HG03064 (cell line): ENCODE data around the gene CELF4.
A peak's percentile ranks its signal among the peaks of the same experiment; 100 is the strongest.

Source experiments
- ATAC-seq: cut with Tn5 transposase; IDR thresholded peaks from one replicate; pipeline ENCODE4 v1.9.1; 2021; ENCODE audit warnings: low read depth; ENCODE audit not compliant: unreplicated experiment

Gene CELF4

DNA sequence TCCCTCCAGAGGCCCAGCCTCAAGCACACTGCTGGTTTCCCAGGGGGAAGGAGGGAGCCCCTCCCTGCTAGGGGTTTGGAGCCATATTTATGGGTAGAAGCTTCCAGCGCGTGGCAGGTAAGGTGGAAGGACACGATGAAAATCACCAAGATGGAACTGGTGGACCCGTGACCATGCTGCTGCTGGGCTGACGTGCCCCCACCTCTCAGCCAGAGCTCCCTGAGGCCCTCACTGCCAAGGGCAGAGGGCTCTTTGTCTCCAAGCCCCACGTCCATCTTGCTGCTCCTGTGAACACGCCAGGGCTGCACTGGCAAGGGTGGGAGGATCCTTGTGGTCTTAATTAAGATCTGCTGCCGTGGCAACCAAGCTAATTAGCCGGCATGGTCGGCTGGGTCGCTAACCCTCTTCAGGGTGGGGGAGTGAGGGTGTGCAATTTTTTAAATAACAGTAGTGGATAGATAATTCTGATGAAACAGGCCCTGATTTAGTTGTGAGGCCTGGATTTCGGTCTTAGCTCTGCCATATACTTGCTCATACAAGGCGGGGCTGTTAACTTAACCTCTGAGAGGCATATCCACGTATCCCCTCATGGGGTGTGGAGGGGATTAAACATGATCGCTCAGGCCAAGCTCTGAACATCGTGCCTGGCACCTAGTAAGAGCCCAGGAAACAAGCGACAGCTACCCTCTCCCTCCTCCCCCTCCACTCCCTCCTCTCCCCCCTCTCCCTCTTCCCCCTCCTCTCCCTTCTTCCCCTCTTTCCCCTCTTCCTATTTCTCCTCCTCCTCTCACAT lies 232.8 kb downstream of the CELF4 start:
- no peak for ATAC-seq

DNA sequence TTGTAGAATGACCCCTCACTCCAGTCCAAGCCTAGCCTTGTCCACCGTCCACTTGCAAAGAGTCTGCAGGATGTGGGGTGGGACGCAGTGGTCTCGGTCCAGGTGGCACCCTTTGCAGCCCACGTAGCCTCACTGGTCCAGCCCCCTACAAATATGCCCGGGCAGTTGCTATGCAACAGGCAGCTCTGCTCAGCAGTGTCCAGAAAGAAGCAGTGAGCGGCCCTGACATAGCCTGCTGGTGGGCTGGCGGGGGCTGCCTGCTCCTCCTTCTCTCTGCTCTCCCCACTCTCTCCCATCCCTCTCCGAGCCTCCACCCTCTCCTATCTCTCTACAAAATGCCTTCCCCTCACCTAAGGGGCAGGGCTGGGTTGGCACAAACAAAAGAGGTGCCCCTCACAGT lies 233.4 kb downstream of the CELF4 start:
- ATAC-seq: no peak

DNA sequence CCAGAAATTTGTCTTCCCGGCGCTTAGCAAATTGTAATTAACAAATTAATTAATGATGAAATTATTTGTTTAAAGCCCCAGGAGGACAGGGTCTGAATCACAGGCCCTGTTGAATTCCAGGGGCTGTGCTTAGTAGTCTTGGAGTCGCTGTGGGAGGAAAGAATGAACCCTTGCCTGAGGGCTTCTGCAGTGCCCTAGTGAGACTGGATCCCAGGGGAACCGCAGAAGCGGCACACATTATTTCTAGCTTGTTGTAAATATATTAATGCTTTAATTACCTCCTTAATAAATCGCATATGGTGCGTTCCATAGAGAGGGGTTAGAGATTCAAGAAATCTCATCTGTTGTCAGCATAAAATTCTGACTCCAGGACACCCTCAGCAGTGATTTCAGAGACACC lies 235.4 kb downstream of the CELF4 start:
- no peak for ATAC-seq

DNA sequence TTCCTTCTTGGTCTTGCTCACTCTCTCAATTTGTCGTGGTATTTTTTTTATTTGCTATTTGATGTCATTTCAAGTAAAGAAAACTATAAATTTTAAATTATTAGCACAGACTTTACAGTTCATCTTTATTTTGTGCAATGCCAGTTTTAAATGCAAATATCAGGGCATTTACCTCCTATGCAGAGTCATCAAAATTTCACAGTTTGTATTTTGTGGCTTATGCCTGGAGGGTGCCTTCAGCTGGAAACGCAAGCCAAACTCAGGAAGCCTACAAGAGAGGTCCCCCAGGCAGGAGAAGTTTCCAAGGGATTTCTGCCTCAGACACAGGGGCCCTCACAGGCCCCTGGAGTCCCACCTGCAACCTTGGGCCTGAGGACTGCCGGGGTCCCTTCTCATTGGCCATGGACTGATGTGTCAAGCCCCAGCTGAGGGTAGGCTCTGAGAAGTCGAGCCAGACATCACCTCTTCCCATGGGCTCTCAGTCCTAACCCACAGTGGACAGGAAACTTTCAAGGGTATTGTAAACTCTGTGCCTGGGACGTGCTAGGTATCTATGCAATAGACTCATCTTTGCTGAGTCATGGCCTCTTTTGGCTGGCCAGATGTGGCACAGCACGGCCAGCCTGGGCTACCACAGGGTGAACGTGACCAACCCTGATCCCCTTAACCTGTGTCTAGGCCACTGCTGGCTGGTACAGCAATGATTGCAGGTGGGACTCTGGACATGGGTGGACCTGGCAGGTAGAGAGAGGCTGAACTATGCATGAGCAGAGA lies 236.5 kb downstream of the CELF4 start:
- ATAC-seq: no peak

DNA sequence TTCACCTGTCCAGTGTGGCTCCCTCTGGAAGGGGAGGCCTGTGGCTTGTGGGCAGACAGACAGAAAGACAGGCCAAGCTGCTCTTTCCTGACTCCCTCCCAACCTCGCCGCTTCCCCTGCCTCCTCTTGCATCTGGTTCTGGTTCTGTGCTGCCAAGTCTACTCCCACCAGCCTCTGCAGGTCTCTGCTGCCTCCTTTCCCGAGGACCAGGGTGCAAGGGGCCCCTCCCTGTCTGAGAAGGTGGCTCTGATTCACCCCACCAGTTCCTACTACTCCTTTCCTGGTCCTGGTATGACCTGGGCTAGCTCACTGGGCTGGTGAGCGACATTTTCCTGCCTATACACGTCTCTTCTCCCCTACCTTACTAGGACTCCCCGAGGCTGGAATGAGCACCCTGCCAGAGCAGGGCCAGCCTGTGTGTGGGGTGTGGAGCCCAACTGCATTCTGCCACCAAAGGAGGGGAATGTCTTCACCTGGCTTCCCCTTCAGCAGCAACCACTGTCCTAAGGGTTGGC lies 238.5 kb downstream of the CELF4 start:
- no peak for ATAC-seq

DNA sequence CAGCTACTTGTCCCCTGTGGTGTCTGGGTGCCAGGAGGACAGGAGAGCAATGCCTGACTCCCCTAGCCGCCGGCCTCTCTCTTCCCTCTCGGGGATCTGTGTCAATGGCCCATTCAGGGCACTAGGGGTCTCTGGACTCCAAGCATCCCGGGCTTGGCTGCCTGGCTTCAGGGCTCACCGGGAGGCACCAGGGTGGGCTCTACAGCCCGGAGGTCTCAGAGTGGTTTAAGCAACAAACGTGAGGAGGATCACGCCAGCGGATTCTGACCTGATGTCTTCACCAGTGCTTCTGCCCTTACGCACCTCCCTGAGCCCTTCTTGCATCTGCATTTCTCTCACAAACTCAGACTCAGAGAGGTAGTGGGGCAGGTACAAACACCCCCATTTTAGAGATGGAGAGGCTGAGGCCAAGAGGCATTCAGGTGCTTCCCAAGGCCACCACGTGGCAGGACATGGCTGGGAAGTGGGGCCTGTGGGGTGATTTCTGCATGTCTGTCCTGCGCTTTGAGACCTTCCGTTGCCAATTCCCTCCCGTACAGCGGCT lies 243.0 kb downstream of the CELF4 start:
- peak; percentile 63 for ATAC-seq

DNA sequence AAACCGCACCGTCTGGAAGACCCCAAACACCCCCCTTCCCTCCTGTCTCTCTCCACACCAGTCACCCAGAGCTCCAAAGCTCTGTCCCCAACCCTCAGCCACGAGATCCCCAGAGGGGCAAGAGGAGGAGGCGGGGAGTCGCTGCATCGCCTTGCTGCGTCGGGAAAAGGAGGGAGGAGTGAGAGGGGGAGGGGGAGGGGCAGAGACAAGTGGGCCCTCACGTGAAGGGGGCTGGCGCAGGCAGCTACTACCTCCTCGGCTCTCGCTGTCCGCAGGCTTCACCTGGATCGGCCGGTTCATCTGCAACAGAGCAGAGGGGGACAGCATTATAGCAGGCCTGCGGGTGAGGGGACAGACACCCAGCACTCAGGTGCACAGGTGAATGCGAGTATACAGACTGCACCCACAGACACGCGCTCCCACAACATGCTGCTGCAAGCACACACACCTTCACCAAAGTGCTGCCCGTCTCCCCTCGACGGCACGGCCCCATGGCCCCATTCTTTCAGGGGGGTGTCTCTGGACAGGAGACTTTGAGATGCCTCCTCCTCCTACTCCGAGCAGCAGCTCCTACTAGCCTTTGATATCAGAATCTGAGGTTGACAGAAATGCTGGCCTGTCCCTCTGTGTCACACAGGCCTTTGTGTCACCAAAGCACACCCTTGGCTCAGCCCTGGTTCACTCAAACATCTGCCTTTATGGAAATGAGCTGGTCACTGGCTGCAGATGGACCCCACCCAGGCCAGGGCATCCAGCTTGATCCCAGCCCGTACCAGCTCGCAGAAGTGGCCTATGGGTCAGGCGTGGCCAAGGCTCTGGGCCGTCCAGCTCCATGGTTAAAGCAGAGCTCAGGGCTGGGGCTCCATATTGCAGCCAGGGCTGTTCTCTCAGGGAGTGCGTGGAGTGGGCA lies 243.8 kb downstream of the CELF4 start:
- ATAC-seq: no peak

DNA sequence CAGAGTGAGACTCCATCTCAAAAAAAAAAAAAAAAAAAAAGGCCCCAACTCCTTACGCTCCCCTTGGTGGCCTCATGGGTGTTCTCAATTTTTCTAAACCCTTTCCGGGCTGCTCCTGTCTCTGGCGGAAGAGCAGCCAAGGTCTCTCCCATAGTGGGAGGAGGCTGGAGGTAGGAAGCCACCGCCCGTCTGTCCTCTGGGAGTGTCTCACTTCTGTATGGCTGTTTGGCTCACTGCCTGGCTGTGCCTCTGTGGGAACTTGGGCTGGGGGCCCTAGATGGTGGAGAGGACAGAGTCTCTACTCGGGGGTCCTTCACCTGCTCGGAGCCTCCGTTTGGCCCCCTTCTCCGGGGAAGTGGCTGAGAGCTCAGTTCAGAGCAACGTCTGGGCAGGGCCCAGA lies 245.3 kb downstream of the CELF4 start:
- ATAC-seq: no peak

DNA sequence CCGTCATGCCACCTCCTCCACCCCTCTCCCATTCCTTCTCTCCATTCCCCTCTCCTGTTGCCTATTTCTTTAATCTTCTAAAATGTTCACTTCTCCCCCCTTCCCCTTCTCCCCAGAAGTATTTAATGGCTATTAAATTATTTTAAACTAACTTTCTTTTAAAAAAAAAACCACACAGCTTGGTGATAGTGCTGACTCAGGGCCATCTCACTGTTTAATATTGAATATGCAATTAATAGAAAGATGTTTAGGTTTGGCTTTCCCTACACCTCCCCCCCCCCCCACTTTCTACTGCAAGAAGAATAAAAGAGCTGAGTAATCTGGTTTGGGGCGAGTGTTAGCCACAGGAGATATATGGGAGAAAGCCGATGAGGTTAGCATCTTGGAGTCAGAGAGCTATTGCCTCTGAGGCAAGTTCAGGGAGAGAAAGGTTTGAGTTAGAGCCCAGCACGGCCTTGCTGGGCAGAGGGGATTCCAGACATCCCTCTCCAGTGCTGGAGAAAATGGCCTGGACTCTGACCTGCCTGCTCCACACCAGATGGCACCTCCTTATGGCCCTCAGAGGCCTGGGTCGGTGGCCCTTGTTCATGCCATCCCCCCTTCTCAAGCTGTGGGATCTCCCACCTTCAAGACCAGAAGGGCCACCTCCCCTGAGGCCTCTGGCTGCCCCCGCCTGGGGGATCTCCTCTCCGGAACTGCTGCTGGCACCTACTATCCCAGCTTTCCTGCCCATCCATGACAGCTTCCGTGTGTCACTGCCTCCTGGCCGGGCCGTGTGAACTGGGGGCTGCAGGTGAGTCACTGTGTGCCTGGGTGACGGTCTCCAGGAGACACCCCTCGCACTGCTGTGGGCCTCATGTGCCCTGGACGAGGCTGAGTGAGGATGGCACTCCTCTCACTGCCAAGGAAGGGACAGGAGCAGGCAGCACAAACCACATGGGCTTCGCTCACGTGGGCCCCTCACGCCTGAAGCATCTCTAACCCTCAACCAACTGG lies 246.9 kb downstream of the CELF4 start:
- no peak for ATAC-seq

DNA sequence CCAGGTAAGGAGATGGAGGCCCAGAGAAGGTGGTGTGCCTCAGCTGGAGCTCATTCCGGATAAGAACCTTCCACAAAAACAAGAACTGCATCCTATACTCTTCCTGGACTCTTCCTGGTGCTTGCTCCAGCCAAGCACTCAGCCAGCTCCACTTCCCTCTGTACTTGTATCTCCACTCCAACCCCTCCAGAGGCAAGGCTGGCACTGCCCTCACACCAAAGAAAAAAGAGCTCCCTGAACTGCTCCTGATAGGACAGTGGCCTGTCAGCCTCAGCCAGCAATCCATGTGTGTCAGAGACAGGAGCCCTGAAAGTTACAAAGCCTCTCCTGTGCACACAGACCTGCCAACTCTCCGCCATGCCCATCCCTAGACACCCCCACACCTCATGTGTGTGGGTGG lies 248.1 kb downstream of the CELF4 start:
- no peak for ATAC-seq

DNA sequence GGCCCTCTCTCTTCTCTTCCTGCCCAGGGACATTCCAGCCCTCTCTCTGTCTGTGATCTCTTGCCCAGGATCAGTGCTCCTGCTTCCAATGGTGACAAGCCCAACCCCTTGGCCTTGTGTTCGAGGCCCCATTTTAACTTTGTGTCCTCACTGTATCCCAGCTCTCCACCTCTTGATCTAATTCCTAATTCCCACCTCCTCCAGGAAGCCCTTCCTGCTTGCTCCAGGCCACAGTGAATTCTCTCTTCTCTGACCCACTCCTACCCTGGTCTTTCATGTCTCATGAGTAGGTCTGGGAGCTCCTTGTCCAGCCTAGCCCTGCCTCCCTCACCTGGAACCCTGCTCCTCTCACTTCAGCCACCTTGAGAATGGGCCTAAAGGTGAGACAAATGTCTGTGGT lies 249.1 kb downstream of the CELF4 start:
- no peak for ATAC-seq

DNA sequence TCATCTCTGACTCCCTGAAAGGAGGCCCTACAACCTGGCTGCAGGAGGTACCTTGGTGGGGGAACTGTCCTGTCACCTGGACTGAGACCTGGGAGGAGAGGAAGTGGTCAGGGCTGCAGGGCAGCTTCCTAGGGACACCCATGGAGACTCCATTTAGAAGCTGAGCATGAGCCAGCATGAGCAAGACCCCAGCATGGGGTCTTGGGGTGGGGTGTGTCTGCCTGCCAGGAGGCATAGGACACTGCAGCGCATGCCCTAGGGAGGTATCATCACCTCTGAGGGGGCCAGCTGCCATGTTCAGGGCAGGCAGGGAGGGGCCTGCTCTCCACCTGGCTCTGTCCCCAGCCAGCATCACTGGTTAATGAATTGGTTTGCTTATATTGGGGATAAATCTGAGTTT lies 249.7 kb downstream of the CELF4 start:
- no peak for ATAC-seq

DNA sequence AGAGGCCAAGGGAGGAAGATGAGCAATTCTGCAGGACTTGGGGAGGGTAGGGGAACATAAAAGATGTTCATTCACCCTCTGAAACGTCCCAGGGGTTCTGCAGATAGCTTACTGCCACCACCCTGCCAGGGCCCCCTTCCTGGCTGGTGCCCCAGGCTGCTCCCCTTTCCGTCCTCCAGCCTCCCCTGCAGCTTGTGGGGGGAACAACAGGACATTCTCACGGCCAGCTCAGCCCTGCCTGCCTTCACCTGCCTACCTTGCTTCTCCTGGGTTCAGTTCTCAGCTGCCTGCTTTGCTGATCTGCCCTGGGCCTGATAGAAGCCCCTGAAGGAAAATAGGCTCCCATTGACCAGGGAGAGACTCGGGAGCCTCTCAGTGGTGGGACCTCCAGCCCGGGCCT lies 251.1 kb downstream of the CELF4 start:
- no peak for ATAC-seq

DNA sequence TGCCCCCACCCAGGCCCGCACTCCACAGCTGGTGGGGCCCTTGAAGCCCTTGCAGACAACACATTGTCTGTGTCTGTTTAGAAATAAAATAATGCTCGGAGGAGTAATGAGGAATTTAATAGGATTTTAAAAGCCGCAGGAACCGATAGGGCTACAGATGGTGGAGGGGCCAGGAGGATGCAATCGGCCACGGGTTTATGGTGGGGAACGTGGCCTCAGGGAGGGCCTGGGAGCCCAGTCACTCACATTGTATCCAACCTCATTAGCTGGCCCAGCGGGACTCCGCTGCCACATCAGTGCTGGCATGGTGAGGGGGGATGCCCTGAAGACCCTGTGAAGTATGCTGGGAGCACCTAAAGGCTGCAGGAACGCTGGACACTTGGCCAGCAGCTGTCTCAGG lies 252.0 kb downstream of the CELF4 start:
- no peak for ATAC-seq

DNA sequence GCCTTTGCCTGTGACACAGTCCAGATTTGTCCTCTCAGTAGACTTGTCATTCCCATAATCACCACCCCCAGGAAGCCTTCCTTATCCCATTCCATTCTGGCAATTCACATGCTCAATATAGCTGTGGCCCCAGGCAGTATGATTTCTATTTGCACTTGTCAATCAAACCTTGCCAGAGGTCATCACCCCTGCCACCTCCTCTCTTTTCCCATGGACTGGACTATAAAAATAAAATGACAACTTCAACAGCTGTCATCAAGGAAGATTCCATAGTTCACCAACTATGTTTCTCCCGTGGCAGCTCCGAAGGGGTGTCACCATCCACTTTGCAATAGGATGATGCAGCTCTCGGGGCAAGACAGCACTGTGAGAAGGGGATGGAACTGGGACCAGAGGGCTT lies 255.7 kb downstream of the CELF4 start:
- ATAC-seq: no peak

DNA sequence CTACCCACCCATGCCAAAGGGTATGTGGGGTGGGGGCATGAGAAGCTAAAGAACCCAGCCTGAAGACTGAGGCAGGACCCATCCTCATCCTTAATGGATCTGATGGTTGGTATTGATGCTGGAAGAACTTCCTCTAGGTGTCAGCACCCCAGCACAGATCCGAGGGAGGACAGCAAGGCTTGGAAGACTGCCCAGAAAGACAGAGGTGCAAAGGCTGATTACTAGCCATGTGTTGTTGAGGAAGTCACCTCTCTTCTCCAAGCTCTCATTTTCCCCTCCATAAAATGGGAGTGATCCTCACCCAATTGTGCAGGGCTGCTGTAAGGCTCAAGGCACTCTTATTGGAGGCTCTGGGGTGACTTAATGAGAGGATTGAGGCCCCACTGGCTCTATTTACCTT lies 256.5 kb downstream of the CELF4 start:
- no peak for ATAC-seq

DNA sequence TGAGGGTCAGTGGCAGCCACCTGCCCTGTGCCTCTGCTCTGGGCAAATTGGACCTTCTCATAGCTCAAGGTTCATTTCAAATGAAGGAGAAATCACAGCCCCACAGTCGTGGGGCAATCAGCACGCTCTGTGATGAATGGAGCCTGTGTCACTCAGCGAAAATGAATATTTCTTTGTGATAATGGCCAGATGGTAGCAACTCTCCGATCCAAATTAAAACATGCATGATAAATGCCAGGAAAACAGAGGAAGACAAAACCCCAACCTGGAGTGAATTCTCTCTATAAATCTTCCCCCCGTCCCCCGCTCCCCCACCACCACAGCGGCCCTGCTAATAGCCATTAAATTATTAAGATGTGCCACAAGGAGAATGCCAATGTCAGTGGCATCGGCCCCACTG lies 258.4 kb downstream of the CELF4 start:
- no peak for ATAC-seq

DNA sequence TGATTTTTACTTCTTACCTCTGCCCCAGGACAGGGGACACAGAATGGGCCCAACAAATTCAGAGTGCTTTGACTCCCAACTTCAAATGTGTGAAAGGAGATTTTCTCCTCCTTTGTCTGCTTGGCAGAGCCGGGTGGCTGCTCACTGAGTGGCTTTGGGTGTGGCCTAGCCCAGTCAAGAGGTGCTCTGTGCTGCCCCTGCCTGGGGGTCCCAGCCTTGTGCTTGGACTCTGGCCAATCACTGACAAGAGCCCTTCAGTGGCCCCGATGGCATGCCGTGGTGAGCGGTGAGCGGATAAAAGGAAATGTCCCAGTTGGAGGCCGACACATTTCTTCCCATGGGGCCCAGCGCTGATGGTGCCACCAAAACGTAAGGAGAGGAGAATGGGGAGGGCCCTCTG lies 259.2 kb downstream of the CELF4 start:
- no peak for ATAC-seq

DNA sequence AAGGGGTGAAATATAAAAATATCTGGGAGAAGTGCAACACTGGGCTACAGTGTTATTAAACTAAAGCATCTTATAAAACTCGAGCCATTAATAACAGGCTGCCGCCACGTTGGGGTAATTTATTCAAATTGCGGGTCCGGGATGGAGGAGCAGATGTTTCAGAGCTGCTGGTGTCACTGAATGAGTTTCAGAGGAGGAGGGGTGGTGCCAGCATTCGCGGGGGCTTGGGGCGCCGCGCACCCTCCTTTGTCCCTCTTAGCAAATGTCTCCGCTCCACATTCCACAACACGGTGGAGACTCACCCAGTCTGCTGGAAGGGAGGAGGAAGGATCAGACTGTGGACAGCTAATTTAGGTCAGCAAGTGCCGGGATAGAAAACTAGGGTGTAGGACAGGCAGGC lies 260.5 kb downstream of the CELF4 start:
- no peak for ATAC-seq
